HG03139 (cell line): ENCODE measurements around the gene CCDC197.

ENCODE experiments used
- ATAC-seq: cut with Tn5 transposase; IDR thresholded peaks from one replicate; pipeline ENCODE4 v1.9.1; 2021; ENCODE audit not compliant: unreplicated experiment

Gene CCDC197

GRCh38 chr14:94022532-94023411 lies 25.7 kb downstream of the CCDC197 start:
- ATAC-seq = no peak

GRCh38 chr14:94024549-94024948 lies 27.4 kb downstream of the CCDC197 start:
- no peak for ATAC-seq

- no peak for ATAC-seq
Measured at GRCh38 chr14:94025720-94026119, 28.6 kb downstream of the CCDC197 start.

GRCh38 chr14:94026173-94026888 lies 29.2 kb downstream of the CCDC197 start, which contains the start of gene OTUB2:
TSS of gene OTUB2 (plus strand) at chr14:94026340. CDS start at chr14:94026538, 198 bp downstream.
- ATAC-seq = peak; percentile 99

GRCh38 chr14:94026889-94027469 lies 29.9 kb downstream of the CCDC197 start:
- no peak for ATAC-seq

GRCh38 chr14:94027566-94028449 lies 30.7 kb downstream of the CCDC197 start:
- ATAC-seq = no peak

GRCh38 chr14:94028450-94028826 lies 31.3 kb downstream of the CCDC197 start:
- ATAC-seq = no peak

GRCh38 chr14:94029265-94029664 lies 32.2 kb downstream of the CCDC197 start:
- no peak for ATAC-seq

GRCh38 chr14:94029671-94030203 lies 32.6 kb downstream of the CCDC197 start:
- ATAC-seq = no peak

- no peak for ATAC-seq
Measured at GRCh38 chr14:94030571-94030970, 33.5 kb downstream of the CCDC197 start.

- no peak for ATAC-seq
Measured at GRCh38 chr14:94031161-94031882, 34.2 kb downstream of the CCDC197 start.

- no peak for ATAC-seq
Measured at GRCh38 chr14:94031883-94032279, 34.8 kb downstream of the CCDC197 start.

- no peak for ATAC-seq
Measured at GRCh38 chr14:94034886-94035285, 37.8 kb downstream of the CCDC197 start.

- peak; percentile 91 for ATAC-seq
Measured at GRCh38 chr14:94036313-94037167, 39.4 kb downstream of the CCDC197 start.

GRCh38 chr14:94037954-94038353 lies 40.9 kb downstream of the CCDC197 start:
- no peak for ATAC-seq

- no peak for ATAC-seq
Measured at GRCh38 chr14:94038510-94038909, 41.4 kb downstream of the CCDC197 start.

- ATAC-seq = no peak
Measured at GRCh38 chr14:94038921-94039629, 42.0 kb downstream of the CCDC197 start.

- ATAC-seq = no peak
Measured at GRCh38 chr14:94040247-94040646, 43.1 kb downstream of the CCDC197 start.
